ENCODE results near the gene UBE2S.

DNA sequence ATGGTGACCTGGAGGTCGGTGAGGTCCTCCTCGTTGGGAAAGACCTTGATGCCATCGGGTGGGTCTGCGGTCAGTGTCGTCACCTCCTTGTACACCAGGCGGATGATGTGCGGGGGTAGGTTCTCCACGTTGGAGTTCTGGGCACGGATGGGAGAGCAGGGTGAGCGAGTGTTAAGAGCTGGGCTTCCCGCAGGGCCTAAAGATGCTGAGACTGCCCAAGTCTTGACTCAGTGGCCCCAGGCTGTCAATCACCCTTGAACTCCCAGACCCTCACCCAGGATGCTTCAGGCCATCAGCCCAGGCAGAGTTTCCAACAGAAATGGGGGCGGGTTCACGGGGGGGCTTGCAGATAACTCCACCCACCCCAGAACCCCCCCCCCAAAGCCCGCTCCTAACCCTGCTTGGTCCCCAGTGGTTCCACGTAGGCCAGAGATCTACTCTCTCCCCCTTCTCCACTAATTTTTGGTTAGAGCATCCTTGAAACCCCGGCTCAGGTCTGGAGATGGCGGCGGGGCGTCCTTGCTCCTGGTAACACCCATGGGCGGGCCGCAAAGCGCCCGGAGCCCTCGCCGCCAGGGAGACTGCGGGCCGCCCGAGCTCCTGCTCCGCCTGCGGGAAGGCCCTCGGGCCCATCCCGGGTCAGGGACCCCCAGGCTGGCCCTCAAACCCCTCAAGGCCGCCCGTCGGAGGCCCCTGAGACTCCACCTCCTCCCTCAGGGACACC is 600 bp downstream of the UBE2S start:
- TF ChIP-seq RAD21 (IDR thresholded peaks at IDR 0.05; ENCODE audit: low read depth): no peak
- TF ChIP-seq NFIC (IDR thresholded peaks at IDR 0.05): no peak
- TF ChIP-seq TEAD4 (IDR thresholded peaks at IDR 0.05): no peak
- TF ChIP-seq YY1 (IDR thresholded peaks at IDR 0.05; ENCODE audit: low read depth): no peak
- no peak; the same call in 1 of the 2 replicates for TF ChIP-seq TCF12 (IDR thresholded peaks at IDR 0.05; ENCODE audit: low read depth)
- TF ChIP-seq, protein P1, sequence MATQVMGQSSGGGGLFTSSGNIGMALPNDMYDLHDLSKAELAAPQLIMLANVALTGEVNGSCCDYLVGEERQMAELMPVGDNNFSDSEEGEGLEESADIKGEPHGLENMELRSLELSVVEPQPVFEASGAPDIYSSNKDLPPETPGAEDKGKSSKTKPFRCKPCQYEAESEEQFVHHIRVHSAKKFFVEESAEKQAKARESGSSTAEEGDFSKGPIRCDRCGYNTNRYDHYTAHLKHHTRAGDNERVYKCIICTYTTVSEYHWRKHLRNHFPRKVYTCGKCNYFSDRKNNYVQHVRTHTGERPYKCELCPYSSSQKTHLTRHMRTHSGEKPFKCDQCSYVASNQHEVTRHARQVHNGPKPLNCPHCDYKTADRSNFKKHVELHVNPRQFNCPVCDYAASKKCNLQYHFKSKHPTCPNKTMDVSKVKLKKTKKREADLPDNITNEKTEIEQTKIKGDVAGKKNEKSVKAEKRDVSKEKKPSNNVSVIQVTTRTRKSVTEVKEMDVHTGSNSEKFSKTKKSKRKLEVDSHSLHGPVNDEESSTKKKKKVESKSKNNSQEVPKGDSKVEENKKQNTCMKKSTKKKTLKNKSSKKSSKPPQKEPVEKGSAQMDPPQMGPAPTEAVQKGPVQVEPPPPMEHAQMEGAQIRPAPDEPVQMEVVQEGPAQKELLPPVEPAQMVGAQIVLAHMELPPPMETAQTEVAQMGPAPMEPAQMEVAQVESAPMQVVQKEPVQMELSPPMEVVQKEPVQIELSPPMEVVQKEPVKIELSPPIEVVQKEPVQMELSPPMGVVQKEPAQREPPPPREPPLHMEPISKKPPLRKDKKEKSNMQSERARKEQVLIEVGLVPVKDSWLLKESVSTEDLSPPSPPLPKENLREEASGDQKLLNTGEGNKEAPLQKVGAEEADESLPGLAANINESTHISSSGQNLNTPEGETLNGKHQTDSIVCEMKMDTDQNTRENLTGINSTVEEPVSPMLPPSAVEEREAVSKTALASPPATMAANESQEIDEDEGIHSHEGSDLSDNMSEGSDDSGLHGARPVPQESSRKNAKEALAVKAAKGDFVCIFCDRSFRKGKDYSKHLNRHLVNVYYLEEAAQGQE (IDR thresholded peaks at IDR 0.05; ENCODE audit: low read depth): no peak
- no peak for TF ChIP-seq EP300 (IDR thresholded peaks at IDR 0.05; ENCODE audit: borderline replicate concordance)
- TF ChIP-seq TAF1 (IDR thresholded peaks at IDR 0.05; ENCODE audit: low read depth): no peak
- TF ChIP-seq, protein P2, sequence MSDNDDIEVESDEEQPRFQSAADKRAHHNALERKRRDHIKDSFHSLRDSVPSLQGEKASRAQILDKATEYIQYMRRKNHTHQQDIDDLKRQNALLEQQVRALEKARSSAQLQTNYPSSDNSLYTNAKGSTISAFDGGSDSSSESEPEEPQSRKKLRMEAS (IDR thresholded peaks at IDR 0.05): no peak
- TF ChIP-seq, protein P3, sequence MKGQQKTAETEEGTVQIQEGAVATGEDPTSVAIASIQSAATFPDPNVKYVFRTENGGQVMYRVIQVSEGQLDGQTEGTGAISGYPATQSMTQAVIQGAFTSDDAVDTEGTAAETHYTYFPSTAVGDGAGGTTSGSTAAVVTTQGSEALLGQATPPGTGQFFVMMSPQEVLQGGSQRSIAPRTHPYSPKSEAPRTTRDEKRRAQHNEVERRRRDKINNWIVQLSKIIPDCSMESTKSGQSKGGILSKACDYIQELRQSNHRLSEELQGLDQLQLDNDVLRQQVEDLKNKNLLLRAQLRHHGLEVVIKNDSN (IDR thresholded peaks at IDR 0.05): no peak
- no peak for TF ChIP-seq CEBPB (IDR thresholded peaks at IDR 0.05)
- TF ChIP-seq FOXM1 (IDR thresholded peaks at IDR 0.05; ENCODE audit: borderline replicate concordance, low read depth): no peak
- no peak for TF ChIP-seq EGR1 (IDR thresholded peaks at IDR 0.05)

Data from Ishikawa (cell line).